Medulla oblongata (tissue), 1 donor: ENCODE measurements around the gene USP31.

Experiments
- DNase-seq: peaks from one replicate; pipeline ENCODE4 v3.0.0-alpha.2; 2015; ENCODE audit errors: extremely low spot score

The USP31 gene

DNA sequence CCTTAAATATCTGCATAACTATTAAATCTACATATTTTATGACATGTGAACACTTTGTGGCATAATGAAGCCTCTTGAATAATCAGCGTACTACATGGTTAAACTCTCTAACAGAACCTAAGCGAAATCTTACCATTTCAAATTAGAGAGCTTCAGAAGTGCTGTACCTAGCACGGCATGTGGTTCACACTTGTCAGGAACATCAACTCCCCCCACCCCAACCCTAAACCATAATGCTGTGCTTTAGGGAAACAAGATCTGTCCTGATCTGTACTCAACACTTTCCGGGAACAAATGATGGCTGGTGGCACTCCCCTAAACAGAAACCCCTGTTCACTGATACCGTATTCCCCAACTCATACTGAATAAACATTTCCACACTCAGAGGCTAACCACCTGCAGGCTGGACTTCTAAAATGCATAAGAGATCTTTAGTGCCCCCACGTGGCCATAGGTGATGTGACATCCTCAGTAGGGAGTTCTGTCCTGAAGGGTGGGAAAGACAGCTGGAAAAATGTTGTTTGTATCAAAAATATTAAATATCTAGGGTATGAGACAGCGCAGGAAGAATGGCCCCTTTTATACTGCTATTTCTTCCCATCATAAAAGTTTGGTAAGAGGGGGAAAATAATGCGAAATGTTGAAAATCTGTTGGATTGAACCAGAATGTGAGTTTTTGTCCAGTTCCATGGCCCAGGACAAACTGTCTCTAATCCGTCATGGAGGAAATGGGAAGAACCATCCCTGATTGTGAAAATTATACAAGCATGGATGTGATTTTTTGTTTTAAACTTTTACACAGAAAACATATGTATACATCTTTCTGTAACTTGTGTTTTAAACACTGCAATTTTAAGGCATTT is 88.6 kb downstream of the USP31 start:
- peak; percentile 93 for DNase-seq

DNA sequence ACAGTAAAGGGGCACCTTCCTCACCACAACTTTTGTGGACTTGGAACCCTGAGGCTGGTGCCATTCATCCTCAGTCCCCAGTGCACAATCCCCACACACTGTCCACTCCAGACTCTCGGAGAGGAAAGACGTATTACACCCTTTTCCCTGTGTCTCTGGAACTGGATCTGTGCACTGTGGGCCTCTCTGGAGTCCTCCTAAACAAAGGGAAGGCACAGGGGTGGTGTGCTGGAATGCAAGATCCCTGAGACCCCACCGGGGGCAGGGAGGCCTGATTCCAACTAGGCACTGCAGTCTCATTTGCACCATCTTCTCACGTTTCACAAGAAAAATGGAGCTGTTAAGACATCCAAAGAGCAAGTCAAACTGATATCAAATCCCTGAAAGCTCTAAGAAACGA is 89.8 kb downstream of the USP31 start:
- no peak for DNase-seq

DNA sequence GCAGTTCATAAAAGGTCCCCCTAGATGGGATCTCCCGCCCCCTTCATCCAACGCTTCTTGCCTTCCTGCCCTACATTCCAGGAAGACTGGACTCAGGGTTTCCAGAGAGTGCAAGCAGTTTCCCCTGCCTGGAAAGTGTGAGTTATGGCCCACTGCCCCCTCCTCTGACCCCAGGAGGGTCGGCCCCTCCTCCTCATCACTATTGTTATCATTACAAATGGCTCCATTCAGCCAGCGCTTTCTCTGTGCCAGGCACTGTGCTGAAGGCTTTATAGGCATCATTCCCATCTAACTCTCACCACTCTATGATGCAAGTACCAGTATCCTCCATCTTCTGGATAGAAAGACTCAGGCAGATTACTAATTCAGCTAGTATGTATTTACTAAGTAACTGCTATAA is 90.7 kb downstream of the USP31 start:
- peak; percentile 70 for DNase-seq

DNA sequence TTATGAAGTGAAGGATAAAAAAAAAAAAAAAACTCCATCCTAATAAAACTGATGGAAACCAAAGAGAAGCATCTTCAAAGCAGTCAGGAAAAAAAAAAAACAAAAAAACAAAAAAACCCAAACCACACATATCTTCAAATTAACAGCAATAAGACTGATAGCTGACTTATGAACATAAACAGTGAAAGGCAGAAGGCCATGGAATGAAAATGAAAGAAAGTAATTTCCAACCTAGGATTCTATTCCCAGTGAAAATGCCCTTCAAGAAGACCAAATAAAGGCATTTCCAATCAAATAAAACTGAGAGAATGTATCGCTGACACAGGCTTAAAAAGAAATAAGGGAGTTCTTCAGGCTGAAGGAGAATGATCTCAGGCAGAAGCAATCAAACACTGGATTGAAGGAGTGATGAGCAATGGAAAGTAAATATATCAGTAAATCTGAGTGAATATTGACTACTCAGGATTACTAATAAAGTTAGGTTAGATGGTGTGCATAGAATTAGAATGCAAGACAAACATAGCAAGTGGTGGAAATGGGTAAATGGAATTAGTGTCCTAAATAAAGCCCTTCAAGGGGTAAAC is 92.1 kb downstream of the USP31 start:
- no peak for DNase-seq

DNA sequence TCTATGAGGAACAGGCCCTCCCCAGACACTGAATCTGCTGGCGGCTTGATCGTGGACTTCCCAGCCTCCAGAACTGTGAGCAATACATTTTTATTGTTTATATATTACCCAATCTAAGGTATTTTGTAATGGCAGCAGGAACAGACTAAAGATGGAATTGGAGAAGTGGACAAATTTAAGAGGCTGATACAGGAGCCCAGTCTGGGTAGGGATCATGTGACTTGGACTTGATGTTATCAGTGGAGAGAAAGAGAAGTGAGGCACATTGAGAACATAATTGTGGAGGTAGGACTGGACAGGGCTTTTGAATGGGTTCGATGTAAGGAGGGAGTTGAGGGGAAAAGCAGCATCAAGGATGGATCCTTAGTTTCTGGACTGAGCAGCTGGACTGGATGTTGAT is 93.8 kb downstream of the USP31 start:
- no peak for DNase-seq

DNA sequence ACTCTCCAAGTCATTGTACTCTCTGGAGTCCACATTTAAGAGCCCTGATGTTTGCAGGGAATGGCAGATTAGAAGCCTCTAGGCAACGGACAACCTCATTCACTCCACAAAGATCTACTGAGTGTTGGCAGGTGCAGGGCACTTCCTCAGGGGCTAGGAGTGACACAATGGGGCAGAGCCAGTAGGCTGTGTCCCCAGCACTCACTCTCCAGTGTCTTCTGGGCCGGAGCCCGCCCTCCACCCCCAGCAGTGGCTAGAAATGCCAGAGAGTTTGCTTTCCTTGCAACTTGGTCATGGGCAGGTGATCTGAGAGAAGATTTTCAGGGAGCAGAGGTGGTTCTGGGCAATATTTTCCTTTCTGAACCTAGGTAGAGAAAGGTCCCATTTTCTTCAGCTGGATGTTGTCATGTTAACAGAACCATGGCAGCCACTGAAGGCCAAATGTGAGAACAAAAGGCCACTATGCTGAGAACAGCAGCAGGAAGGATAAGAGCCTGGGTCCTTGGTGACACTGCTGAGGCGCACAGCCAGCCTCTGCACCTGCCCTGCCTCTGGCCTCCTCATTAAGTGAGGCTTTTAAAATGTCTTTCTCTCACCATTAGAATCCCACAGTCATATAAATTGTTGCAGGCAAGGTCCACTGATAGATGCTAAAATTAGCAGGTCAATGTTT is 96.2 kb downstream of the USP31 start:
- peak; percentile 68 for DNase-seq

DNA sequence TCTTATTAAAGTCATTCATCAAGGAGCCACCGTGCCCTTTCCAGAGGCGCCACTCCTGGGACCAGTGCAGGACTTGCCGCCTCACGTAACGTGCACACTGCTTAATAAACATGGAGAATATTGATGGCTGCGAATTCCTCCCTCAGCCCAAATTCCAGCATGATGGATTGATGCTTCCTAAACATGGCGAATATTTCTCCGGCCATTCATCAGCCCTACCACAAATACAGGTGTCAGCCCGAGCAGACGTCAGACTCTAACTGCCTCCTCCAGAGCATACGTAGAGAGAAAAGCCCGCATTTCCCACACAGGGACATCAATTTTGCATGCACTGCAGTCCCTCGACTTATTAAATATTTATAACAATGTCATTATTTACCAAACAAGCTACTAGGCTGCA is 97.0 kb downstream of the USP31 start:
- no peak for DNase-seq

DNA sequence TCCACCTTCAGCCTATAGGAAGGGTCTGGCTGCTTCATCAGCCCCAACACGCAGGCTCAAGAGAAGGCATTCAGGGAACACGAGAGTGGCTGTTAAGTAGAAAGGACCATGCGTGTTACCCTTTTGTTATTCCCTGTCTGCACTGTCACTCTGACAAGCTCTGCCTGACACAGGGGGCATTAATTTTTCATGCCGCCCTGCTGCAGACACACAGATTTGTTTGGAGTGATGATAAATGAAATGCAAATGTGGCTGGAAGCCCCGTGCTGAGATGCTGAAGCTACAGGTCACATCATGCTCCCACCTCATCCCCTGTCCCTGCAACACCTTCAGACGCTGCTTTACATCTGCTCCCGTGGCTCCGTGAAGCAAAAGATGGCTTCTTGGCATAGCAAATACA is 97.7 kb downstream of the USP31 start:
- DNase-seq = no peak

DNA sequence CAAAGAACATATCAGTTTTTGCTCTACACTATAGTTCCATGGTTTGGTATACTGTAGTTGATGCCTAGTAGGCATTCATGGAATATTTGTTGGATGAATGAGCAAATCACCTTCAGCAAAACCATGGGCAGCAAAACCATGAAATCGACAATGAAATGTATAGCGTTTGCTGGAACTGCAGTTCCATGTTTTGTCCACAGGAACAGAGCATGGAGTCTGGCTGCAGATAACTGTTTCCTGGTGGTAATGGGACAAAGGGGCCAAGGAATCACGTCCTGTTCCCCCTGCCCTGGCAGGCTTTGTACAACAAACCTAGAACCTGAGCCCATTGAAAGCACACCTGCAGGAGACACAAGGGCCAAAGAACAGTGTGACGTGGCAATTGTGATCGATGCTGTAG is 101.1 kb downstream of the USP31 start:
- DNase-seq = no peak

DNA sequence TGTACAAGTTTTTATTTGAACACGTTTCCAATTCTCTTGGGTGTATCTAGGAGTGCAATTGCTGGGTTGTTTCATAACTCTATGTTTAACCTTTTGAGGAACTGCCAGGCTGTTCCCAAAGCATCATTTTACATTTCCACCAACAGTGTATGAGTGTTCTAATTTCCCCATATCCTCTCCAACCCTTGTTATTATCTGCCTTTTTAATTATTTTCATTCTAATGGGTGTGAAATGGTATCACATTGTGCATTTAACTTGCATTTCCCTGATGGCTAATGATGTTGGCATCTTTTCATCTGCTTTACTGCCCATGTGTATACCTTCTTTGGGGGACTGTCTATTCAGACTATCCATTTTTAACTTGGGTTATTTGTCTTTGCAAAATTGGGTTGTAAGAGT is 104.2 kb downstream of the USP31 start:
- no peak for DNase-seq

DNA sequence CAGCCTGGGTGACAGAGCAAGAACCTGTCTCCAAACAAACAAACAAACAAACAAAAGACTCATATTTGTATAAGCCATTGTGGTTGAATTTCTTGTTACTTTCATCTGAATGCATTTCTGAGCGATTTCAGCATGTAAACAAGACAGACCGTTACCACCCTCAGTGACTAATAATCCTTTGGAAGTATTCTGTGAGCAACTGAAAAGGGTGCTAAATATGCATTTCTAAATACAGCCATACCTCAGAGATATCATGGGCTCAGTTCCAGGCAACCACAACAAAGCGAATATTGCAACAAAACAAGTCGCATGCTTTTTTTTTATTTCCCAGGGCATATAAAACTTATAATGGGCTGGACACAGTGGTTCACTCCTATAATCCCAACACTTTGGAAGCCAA is 109.0 kb downstream of the USP31 start:
- DNase-seq = no peak

DNA sequence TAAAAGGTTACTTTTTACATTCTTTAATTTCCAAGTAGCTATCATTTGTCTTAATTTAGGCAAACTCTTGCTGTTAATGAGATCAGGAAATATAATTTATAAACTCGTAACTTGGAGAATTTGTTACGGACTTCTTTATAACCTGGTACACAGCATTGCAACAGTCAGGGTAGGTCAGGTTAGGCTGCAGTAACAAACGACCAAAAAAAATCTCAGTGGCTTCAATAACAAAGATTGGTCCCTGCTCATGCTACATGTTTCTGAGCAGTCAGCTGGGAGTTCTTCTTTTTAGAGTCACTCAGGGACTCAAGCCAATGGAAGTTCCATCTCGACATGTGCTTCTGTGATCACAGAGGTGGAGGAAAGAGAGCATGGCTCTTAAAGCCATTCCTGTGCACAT is 110.1 kb downstream of the USP31 start:
- no peak for DNase-seq

DNA sequence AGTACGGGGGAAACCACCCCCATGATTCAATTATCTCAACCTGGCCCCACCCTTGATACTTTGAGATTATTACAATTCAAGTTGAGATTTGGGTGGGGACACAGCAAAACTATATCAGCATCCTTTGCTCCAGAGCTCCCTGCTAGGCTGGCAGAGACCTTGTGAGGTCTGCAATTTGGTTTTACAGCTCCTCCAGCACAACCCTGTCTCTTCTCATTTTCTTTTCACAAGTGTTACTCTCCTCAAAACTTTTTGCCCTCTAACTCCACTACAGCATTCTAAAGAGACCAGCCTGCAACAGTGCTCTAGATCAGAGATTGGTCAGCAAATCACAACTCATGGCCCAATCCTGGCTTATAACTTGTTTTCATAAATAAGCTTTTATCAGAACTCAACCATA is 114.0 kb downstream of the USP31 start:
- DNase-seq = no peak

DNA sequence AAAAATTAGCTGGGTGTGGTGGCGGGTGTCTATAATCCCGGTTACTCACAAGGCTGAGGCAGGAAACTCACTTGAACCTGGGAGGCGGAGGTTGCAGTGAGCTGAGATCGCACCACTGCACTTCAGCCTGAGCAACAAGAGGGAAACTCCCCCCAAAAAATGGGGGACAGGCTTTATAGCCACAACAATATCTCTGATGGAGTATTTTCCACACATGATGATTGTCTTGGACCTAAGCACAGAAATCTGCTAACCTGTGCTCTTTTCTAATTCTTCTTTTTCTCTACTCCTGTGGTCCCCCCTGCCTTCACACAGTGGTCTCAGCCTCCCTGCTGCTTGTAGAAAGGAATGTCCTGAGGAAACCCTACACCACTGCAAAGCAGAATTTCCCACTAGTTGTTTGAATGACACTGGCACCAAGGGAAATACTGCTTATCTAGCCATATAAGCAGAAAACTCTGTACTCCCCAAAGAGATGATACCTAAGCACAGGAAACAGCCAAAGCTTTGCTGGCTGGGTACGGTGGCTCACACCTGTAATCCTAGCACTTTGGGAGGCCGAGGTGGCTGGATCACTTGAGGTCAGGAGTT is 117.6 kb downstream of the USP31 start:
- DNase-seq = no peak

DNA sequence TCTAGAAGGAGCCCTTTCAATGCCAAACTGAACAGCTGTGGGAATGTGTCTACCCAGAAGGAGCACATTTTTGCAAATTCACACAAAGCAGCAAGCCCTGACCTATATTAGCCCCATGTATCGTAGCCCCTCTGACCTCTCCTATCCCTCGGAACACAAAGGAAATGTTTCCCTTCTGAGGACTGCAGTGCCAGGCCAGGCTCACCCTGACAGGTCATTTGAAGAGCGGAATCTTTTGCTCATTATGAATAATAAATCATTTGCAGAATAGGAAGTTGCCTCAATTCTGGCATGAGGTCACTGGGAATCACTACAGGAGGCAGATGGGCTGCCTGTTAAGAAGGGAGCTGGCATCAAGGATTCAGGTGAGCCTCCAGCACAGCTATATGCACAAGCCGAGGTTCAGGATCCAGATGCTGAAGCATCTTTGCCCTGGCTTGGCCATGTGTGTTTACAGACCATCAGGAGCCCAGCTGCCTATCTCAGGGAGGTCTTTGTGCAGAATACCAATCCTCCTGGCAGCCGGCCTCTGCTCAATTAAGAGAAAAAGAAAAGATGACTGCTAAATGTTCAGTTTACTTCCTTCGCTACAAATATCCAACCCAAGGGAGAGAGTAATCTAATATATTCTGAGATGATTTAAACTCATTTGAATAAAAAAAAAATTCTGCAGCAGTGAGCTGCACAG is 119.4 kb downstream of the USP31 start:
- no peak for DNase-seq

DNA sequence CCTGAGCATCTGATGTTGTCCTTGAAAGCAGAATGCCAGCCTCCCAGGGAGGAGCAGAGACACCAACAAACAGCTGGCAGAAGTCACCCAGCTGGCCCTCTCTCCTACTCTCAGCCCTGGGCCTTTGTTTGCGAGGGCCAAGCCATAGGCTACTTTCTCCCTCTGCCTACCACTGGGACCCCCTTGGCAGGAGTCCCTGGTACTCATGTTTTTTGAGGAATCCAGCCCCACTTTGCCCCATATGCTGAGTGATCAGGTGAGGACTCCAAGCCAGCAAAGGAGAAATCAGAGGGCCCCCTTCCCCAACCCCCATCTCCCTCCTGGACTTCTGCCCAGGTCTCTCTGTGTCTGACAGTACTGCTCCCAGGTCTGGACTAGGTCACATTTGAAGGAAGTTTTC is 121.9 kb downstream of the USP31 start:
- no peak for DNase-seq

DNA sequence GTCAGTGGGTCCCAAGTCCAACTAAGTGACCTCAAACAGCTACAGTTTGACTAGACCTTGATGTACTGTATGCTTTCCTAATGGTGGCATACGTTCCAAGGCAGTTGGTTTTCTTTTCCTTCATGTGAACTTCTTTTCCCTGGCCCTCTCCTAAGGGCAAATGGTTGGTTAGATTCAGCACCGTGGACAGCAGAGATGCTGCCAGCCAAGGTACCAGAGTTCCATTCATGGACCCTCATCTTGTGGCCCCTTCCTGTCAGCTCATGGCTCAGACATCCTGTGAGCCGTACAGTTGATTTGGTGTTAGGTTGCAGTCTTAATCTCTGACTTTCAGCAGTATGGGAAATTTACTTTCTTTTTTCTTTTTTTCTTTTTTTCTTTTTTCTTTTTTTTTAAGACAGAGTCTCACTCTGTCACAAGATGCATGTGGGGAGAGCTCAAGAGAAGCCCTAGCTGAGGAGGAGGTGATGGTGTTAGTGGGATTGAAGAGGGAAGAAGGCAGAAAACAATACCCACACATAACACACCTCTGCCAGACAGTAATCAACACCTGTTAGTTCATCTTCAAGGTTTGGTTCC is 122.4 kb downstream of the USP31 start:
- no peak for DNase-seq

DNA sequence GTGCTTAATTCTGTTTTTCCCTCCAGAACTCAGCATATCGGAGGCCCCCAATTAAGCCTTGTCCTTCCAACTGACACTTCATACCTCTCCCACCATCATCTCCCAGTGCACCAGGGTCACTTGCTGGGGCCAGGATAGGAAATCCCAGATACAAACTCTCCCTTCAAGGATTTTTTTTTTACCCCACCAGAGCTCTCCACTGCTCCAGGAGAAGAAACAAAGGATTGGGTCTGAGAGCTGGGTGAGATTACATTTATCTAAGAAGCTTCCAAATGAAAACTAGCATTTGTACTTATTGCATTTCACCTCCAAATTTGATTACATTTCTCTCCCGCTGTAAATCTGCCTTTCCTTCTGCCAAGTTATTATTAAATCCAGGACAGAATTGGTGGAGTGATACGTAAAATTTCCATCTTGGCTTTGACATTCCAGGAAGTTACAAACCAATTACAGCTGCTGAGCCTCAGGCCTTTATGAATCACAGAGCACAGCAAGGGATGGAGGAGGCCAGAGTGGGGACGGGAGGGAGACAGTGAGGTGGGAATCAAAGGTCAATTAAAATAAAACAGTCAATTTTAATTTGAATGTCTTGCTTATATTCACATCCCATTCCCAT is 123.5 kb downstream of the USP31 start:
- no peak for DNase-seq

DNA sequence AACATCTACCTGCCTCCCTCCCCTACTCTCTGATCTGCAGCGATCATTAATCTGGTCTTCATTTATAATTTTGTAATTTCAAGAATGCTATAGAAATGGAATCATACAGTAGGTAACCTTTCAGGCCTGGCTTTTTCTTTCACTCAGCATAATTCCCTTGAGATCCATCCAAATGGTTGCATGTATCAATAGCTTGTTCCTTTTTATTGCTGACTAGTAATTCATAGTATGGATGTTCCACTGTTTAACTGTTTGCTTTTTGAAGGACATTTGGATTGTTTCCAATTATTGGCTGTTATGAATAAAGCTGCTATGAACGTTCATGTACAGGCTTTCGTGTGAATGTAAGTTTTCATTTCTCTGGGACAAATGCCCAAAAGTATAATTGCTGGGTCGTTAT is 125.2 kb downstream of the USP31 start:
- no peak for DNase-seq

DNA sequence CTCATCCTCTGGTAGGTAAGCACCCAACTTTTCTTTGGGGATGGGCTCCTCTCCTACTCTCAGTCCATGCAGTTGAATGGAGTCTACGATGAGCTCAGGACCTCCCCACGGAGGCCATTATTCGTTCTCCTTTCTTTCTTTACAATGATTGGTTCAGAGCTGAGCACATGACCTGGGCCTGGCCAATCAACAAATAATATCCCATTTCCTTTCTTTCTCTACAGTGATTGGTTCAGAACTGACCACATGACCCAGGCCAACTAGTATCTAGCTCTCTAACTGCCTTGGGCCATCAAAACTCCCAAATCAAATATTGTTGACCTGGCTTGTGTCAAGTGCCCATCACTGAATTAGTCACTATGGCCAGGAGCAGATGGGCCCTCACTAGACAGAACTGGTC is 129.2 kb downstream of the USP31 start:
- no peak for DNase-seq

DNA sequence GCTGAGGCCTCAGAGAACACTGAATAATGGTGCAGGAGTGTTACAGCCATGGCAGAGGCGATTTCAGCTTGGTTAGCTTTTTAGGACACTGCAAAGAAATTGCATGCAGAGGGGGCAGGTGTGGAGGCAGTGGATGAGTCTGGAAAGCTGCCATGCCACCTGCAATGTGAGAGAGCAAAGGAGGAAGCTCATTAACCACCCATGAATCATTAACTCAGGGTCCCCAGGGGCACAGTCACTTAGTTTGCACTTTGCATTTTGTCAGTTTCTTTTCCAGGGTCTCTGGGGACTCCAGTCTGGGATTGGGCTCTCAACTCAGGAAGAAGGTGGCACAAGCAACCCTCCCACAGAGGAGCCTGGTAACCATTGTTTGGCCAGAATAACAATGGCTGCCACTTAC is 132.9 kb downstream of the USP31 start:
- no peak for DNase-seq
